K562 (cell line): ENCODE measurements around the gene PRDM11. TPM values are rescaled to one million over a fixed set of nuclear protein-coding genes. Genes with fewer than 3 reads are reported as not detected.
"Not testable (repeated sequence)": the region's sequence is repeated elsewhere in the genome, so short reads cannot be mapped to it uniquely, and the experiment has no call there.

Experiments
- ATAC-seq: fragments of 200-7000 bp; cut with Tn5 transposase; 3 replicates; pipeline ENCODE4 v1.9.1; 2020; ENCODE audit warnings: moderate library complexity
- BruUV-seq: library from RNA; stranded (reverse); fragments of 400-500 nt; replicated peaks from 2 replicates; lab custom pipeline; 2021; lab: Mats Ljungman, UMichigan
- CTCF ChIA-PET: fragments of 300-600 bp; formaldehyde crosslinking; extraction: SDS; loops from one replicate; lab custom pipeline; 2021; ENCODE audit warnings: low intra/inter-chr PET ratio; lab: Yijun Ruan, JAX
- POLR2A ChIA-PET: fragments of 300-600, 350-650 bp; sonication (Branson Sonifier 250); formaldehyde crosslinking; extraction: SDS; loops from one replicate; lab custom pipeline; 2021; ENCODE audit warnings: antibody characterized with exemption, inconsistent platforms; lab: Yijun Ruan, JAX
- DNase-seq, 4 experiments: peaks; one replicate each; pipeline versions ENCODE4 v3.0.0 to v3.0.0-alpha.2; 2011 to 2018; ENCODE audit warnings: low spot score in 3 of 4, mixed read lengths in 3 of 4; ENCODE audit errors: extremely low read depth in 1 of 4
- FAIRE-seq: peaks from 2 replicates; lab custom pipeline; 2011; peaks lifted over from hg19 to GRCh38; lab: Jason Lieb, UNC
- H2AFZ ChIP-seq: 2 replicates; pipeline ENCODE4 v1.6.0; 2011; ENCODE audit warnings: low read depth, low read length, control low read depth, inconsistent platforms
- H3K27ac ChIP-seq: fragments of 200-600 bp; 3 replicates; pipeline ENCODE4 v1.8.0; 2011; ENCODE audit warnings: low read depth, mild to moderate bottlenecking, control low read depth, inconsistent platforms, low read length, moderate library complexity, mixed read lengths; ENCODE audit errors: extremely low read depth
- H3K27me3 ChIP-seq, 2 experiments: fragments of 300-600 bp in 1 of 2; 2 replicates in 1 of 2; 3 replicates in 1 of 2; pipeline versions ENCODE4 v1.6.0 to v1.8.0; 2011; ENCODE audit warnings: inconsistent platforms in 2 of 2, low read length in 2 of 2, mild to moderate bottlenecking in 1 of 2, mixed read lengths in 1 of 2, moderate library complexity in 1 of 2; ENCODE audit not compliant: control insufficient read depth in 2 of 2, insufficient read depth in 2 of 2
- H3K36me3 ChIP-seq: fragments of 300-600 bp; 3 replicates; pipeline ENCODE4 v1.8.0; 2011; ENCODE audit warnings: mild to moderate bottlenecking, low read length, inconsistent platforms; ENCODE audit not compliant: control insufficient read depth, insufficient read depth
- H3K4me1 ChIP-seq, 2 experiments: fragments of 200-600 bp in 1 of 2; replicated peaks in 1 of 2; 2 replicates in 1 of 2; 3 replicates in 1 of 2; pipeline versions ENCODE4 v1.5.1 to v1.8.0; 2011; ENCODE audit warnings: inconsistent platforms in 2 of 2, low read length in 2 of 2, mild to moderate bottlenecking in 1 of 2, mixed read lengths in 1 of 2, moderate library complexity in 1 of 2; ENCODE audit not compliant: control insufficient read depth in 2 of 2, insufficient read depth in 2 of 2
- H3K4me2 ChIP-seq: 2 replicates; pipeline ENCODE4 v1.6.1; 2011; ENCODE audit warnings: low read length, control low read depth, inconsistent platforms, mixed read lengths; ENCODE audit not compliant: insufficient read depth
- H3K4me3 ChIP-seq: fragments of 200-600 bp; sonication (generic), shearing (Covaris generic); 2 replicates; pipeline ENCODE4 v1.5.1; 2016; ENCODE audit warnings: control low read depth, inconsistent platforms
- H3K79me2 ChIP-seq: fragments of 200-600 bp; 3 replicates; pipeline ENCODE4 v1.8.0; 2011; ENCODE audit warnings: low read length, inconsistent platforms; ENCODE audit not compliant: control insufficient read depth, insufficient read depth
- H3K9ac ChIP-seq, 2 experiments: 2 replicates each; pipeline versions ENCODE4 v1.6.0 to v1.6.1; 2011; ENCODE audit warnings: low read depth in 2 of 2, low read length in 2 of 2, control low read depth in 1 of 2, inconsistent platforms in 1 of 2, mild to moderate bottlenecking in 1 of 2, mixed read lengths in 1 of 2; ENCODE audit not compliant: insufficient read depth in 1 of 2
- H3K9me1 ChIP-seq: one replicate; pipeline ENCODE4 v1.6.0; 2011; ENCODE audit warnings: inconsistent platforms, mild to moderate bottlenecking, low read length, moderate library complexity; ENCODE audit not compliant: control insufficient read depth, insufficient read depth
- H3K9me3 ChIP-seq: replicated peaks from 2 replicates; pipeline ENCODE4 v1.5.1; 2011; ENCODE audit warnings: low read depth, low read length, inconsistent platforms; ENCODE audit not compliant: control insufficient read depth, insufficient read depth
- H4K20me1 ChIP-seq: replicated peaks from 2 replicates; pipeline ENCODE4 v1.6.1; 2011; ENCODE audit warnings: low read length, inconsistent platforms, mixed read lengths; ENCODE audit not compliant: control insufficient read depth, insufficient read depth
- FOXA3 ChIP-seq, 2 experiments: fragments of 450-650 bp in 1 of 2; sonication (generic) in 1 of 2; formaldehyde crosslinking; IDR thresholded peaks in 1 of 2; conservative IDR thresholded peaks in 1 of 2; 2 replicates each; pipeline versions ENCODE4 v1.4.0 to v1.8.0; 2020 to 2022; ENCODE audit warnings: mild to moderate bottlenecking in 2 of 2, missing genetic modification reagents in 1 of 2
- SLC30A9 ChIP-seq: fragments of 250-450 bp; sonication (Bioruptor Pico); IDR thresholded peaks from 2 replicates; pipeline ENCODE4 v1.8.0; 2022; ENCODE audit warnings: mild to moderate bottlenecking, moderate library complexity
- ZNF175 ChIP-seq: fragments of 200-800 bp; sonication (Bioruptor generic); IDR thresholded peaks from 2 replicates; pipeline ENCODE4 v1.6.1; 2016; ENCODE audit warnings: low read depth, mild to moderate bottlenecking, missing genetic modification characterization, missing compliant biosample characterization
- ZNF766 ChIP-seq: fragments of 200-800 bp; sonication (Bioruptor generic); conservative IDR thresholded peaks from 2 replicates; pipeline ENCODE4 v1.6.1; 2016; ENCODE audit warnings: missing genetic modification characterization, missing compliant biosample characterization
- WGBS: fragments of 100-300 bp; shearing (Covaris generic); methylation state at CpG from one replicate; pipeline ENCODE4 v1.1.6; 2016; ENCODE audit warnings: low coverage, mixed read lengths; ENCODE audit not compliant: insufficient coverage; ENCODE audit errors: missing lambda C conversion rate; 5-methylcytosine and 5-hydroxymethylcytosine counted together
- in situ Hi-C: fragments of 300-500 bp; cut with MboI; formaldehyde crosslinking; loops from 4 replicates; pipeline ENCODE4 v1.15.0; 2018; ENCODE audit warnings: inconsistent platforms, mixed read lengths
- intact Hi-C: fragments of 100-400 bp; cut with micrococcal nuclease; formaldehyde crosslinking; loops from 2 replicates; pipeline ENCODE4 v1.14.2; 2022
- polyA plus RNA-seq, 8 experiments: library from polyadenylated mRNA; depleted of rRNA in 4 of 8; stranded (reverse) in 5 of 8; unstranded in 3 of 8; fragments of >200 nt; fragmentation: Nextera tagmentation in 2 of 8; fragmentation: Illumina TruSeq in 1 of 8; extraction: Ambion mirVana in 2 of 8; extraction: Trizol in 1 of 8; gene quantifications; 2 replicates each; pipeline versions ENCODE4 v1.2.1 to v1.2.3, GENCODE V29; 2011 to 2014; ENCODE audit warnings: inconsistent platforms in 1 of 8, missing spikeins in 1 of 8
- total RNA-seq, 7 experiments: library from RNA; depleted of rRNA in 6 of 7; stranded (reverse); fragments of >200 nt in 6 of 7; fragmentation: Illumina TruSeq in 2 of 7; extraction: Trizol in 2 of 7; gene quantifications; 2 replicates each; pipeline versions ENCODE4 v1.2.1 to v1.2.3, GENCODE V29; 2011 to 2021; ENCODE audit warnings: low replicate concordance in 1 of 7
- TF ChIP-seq, protein P1 (sequence below): fragments of 450-650 bp; IDR thresholded peaks from 2 replicates; pipeline ENCODE4 v1.6.1; 2016; ENCODE audit warnings: low read depth

Gene PRDM11
- total and polyA plus RNA-seq, 9 of the 15 experiments (the other 6 are each of a cell fraction or from before 2014, with no cell fraction given) = 0.01 to 1.1 (median 0.29) TPM

- CTCF ChIA-PET = not testable (repeated sequence)
- 0% methylated on average over 6 of the region's 9 CpGs for WGBS
Measured at GRCh38 chr11:45127836-45128235, 18.6 kb upstream of the PRDM11 start.

GRCh38 chr11:45133878-45134277 is 12.6 kb upstream of the PRDM11 start:
- FAIRE-seq = no peak
- Histone ChIP-seq H3K27ac (no peak overlapping the region), H3K27me3 (peaks cover 5 to 6% of the 10 kb centered on the region in 2 experiments; a peak in 3 of 5 replicates), H3K9me1 (no peaks in the 10 kb centered on the region)
- CTCF ChIA-PET = no interaction called here
- TF ChIP-seq ZNF766 (CRISPR knock-in tag) (no peak), SLC30A9 (CRISPR knock-in tag) (no peak), ZNF175 (CRISPR knock-in tag) (no peak)
- TF ChIP-seq, protein P1, sequence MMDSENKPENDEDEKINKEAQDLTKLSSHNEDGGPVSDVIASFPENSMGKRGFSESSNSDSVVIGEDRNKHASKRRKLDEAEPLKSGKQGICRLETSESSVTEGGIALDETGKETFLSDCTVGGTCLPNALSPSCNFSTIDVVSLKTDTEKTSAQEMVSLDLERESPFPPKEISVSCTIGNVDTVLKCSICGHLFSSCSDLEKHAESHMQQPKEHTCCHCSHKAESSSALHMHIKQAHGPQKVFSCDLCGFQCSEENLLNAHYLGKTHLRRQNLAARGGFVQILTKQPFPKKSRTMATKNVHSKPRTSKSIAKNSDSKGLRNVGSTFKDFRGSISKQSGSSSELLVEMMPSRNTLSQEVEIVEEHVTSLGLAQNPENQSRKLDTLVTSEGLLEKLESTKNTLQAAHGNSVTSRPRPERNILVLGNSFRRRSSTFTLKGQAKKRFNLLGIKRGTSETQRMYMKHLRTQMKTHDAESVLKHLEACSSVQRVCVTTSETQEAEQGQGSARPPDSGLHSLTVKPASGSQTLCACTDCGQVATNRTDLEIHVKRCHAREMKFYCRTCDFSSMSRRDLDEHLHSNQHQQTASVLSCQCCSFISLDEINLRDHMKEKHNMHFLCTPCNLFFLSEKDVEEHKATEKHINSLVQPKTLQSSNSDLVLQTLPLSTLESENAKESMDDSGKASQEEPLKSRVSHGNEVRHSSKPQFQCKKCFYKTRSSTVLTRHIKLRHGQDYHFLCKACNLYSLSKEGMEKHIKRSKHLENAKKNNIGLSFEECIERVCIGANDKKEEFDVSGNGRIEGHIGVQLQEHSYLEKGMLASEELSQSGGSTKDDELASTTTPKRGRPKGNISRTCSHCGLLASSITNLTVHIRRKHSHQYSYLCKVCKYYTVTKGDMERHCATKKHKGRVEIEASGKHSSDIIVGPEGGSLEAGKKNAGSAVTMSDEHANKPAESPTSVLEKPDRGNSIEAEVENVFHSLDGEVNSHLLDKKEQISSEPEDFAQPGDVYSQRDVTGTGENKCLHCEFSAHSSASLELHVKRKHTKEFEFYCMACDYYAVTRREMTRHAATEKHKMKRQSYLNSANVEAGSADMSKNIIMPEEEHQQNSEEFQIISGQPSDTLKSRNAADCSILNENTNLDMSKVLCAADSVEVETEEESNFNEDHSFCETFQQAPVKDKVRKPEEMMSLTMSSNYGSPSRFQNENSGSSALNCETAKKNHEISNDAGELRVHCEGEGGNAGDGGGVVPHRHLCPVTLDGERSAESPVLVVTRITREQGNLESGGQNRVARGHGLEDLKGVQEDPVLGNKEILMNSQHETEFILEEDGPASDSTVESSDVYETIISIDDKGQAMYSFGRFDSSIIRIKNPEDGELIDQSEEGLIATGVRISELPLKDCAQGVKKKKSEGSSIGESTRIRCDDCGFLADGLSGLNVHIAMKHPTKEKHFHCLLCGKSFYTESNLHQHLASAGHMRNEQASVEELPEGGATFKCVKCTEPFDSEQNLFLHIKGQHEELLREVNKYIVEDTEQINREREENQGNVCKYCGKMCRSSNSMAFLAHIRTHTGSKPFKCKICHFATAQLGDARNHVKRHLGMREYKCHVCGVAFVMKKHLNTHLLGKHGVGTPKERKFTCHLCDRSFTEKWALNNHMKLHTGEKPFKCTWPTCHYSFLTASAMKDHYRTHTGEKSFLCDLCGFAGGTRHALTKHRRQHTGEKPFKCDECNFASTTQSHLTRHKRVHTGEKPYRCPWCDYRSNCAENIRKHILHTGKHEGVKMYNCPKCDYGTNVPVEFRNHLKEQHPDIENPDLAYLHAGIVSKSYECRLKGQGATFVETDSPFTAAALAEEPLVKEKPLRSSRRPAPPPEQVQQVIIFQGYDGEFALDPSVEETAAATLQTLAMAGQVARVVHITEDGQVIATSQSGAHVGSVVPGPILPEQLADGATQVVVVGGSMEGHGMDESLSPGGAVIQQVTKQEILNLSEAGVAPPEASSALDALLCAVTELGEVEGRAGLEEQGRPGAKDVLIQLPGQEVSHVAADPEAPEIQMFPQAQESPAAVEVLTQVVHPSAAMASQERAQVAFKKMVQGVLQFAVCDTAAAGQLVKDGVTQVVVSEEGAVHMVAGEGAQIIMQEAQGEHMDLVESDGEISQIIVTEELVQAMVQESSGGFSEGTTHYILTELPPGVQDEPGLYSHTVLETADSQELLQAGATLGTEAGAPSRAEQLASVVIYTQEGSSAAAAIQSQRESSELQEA = no peak
- TF ChIP-seq, all 486 proteins: peak for 0
- H3K4me1 ChIP-seq = no peaks in the 10 kb centered on the region
- no peak overlapping the region for H3K4me2 ChIP-seq
- H3K9me3 ChIP-seq = no peaks in the 10 kb centered on the region
- intact Hi-C loops (no loop called here), in situ Hi-C loops (no loop called here)
- H3K4me3 ChIP-seq = no peak overlapping the region
- no peak for DNase-seq
- no peaks in the 10 kb centered on the region for H3K36me3 ChIP-seq
- ATAC-seq = no peak
- no peak overlapping the region for H3K9ac ChIP-seq
- H2AFZ ChIP-seq = no peak overlapping the region
- no peaks in the 10 kb centered on the region for H4K20me1 ChIP-seq
- 4% methylated on average over 2 of the region's 2 CpGs for WGBS
- no peaks in the 10 kb centered on the region for H3K79me2 ChIP-seq
- no TSS peak for BruUV-seq
- POLR2A ChIA-PET = interaction anchor here (0.6 to 2.0 kb wide), 2 partner anchors 9 to 443 kb away, joined by 3 to 8 read pairs; no protein-coding TSS in a partner anchor

More at GRCh38 chr11:45127836-45128235, 18.6 kb upstream of the PRDM11 start:
- intact Hi-C loops, H3K4me2 ChIP-seq, FAIRE-seq, ATAC-seq, BruUV-seq, DNase-seq, H3K27ac ChIP-seq, H3K9me3 ChIP-seq, H3K4me1 ChIP-seq: not testable (repeated sequence)
- peak in 1 of 2 experiments; percentile 42; a peak in 2 of 4 replicates for TF ChIP-seq FOXA3 (CRISPR knock-in tag; conservative IDR thresholded peaks at IDR 0.05 in 1 of 2, IDR thresholded peaks at IDR 0.05 in 1 of 2)
- TF ChIP-seq, all 486 proteins: peak for 1; not testable (repeated sequence) for 485
- H3K9me1 ChIP-seq, H3K79me2 ChIP-seq, H2AFZ ChIP-seq, H3K36me3 ChIP-seq, H3K9ac ChIP-seq, POLR2A ChIA-PET, in situ Hi-C loops, H4K20me1 ChIP-seq, H3K27me3 ChIP-seq, H3K4me3 ChIP-seq: not testable (repeated sequence)
